ENCODE data around the gene AIFM2.
A peak's percentile ranks its signal among the peaks of the same experiment; 100 is the strongest.
"Not testable (repeated sequence)": the region's sequence is repeated elsewhere in the genome, so short reads cannot be mapped to it uniquely, and the experiment has no call there.

The AIFM2 gene

GRCh38 chr10:70132098-70133029 is at the start of gene AIFM2:
Gene AIFM2, minus strand, starts transcription at chr10:70132825. Its CDS starts 8,741 bp downstream, at chr10:70124084.
- no peak for DNase-seq

GRCh38 chr10:70179209-70179608 is 46.6 kb upstream of the AIFM2 start:
- not testable (repeated sequence) for DNase-seq

GRCh38 chr10:70178139-70178725 is 45.6 kb upstream of the AIFM2 start:
- DNase-seq = no peak

DNA sequence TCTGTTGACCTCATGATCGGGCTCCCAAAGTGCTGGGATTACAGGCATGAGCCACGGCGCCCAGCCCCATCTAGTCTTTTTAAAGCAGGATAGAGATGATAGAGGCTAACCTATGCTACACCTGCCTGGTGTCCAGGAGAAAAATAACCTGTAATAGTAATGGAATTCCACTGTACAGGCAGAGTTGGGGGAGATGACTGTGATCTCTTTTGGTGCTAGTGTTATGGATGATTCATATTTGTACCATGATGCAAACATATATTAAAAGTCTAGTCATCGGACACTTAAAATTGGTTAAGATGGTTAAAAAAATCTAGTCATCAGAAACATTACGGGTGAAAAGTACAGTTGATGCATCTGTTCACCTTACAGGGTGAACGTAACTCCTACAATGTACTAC is 43.8 kb upstream of the AIFM2 start:
- no peak for DNase-seq

DNA sequence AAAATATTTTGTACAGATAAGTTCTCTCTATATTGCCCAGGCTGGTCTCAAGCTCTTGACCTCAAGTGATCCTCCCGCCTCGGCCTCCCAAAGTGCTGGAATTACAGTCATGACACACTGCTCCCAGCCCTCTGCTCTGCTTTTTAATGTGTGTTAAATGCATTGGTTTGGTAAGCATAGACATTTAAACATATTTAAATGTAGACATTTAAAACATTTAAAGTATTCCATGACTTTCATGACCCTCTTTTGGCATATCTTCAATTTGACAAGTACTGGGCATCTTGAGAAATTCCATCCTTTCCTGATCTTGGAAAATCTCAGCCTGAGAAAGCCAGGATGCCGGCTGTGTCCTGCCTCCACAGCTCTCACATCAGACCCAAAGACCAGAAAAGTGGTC is 42.9 kb upstream of the AIFM2 start:
- DNase-seq = no peak

- no peak for DNase-seq
Observed at GRCh38 chr10:70174058-70174741, 41.6 kb upstream of the AIFM2 start.

DNA sequence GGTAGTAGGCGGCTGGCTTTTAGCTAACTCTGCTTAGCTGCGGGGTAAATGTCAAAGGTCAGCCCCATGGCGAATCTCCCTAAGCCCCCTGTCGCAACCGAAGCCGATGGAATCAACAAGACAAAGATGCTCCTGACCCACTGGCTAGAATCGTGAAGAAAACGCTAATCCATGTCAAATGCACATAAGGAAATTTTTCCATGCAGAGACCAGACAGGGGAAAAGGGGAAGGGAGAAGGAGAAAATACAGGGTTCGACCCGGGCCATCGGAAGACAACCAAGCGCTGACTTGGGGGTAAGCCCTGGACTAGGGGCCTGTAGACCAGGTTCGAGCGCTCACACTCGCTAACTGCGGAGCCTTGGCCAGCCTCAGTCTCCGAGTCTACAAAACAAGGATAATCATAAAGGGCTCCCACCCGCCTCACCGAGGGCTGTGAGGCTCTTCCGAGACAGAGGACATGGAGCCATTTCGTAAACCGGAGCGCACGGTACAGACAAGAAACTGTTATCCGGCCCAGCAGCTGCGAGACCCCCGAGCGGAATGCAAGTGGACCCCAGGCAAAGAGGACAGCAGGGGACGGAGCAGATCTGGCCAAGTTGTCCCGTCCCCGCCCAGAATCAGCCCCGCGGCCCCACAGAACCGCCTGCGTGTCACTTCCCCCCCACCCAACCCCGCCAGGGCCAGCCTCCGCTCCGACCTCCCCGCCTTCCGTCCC is 37.2 kb upstream of the AIFM2 start:
- no peak for DNase-seq

DNA sequence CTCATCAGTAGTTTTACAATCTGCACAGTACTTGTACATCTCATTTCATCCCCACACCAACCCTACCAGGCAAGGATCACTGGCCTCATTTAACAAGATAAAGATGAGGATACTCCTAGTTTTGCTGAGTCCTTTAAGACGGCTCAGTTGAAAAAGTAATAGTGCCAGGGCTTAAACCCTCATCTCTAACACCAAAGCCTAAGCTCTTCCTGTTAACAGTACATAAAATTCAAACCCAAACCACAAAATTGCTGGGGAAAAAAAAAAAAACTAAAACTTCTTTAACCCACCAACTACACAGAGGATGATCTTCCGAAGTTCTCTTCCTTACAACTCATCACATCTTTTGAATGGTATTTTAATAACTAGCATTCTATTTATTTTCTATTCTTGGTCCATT is 36.4 kb upstream of the AIFM2 start:
- no peak for DNase-seq

DNA sequence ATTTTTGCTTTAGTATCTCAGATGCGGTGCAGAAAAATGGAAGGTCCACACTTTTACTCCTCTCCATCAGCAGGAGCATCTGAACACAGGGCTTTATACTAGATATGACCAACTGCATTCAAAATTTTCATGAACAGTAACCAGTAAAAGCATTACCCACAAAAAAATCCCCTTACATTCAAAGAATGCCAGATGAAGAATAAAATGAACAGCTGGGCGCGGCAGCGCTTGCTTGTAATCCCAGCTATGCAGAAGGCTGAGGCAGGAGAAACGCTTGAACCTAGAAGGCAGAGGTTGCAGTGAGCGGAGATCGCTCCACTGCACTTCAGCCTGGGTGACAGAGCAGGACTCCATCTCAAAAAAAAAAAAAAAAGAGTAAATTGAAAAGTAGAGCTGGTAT is 34.6 kb upstream of the AIFM2 start:
- no peak for DNase-seq

DNA sequence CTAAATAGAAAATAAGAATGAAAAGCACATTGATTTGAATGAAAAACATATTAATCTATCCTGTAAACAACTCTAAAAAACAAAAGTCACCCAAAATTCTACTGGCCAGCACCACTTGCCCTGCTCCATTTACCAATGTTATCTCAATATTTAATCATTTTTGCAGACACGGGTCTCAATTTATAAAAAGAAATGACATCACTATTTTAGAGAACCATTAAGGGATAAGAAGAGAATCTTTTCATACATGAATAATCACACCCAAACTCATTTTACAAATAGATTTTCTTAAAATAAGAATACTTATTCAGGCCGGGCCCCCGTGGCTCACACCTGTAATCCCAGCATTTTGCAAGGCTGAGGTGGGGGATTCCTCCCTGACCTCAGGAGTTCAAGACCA is 33.8 kb upstream of the AIFM2 start:
- DNase-seq = no peak

DNA sequence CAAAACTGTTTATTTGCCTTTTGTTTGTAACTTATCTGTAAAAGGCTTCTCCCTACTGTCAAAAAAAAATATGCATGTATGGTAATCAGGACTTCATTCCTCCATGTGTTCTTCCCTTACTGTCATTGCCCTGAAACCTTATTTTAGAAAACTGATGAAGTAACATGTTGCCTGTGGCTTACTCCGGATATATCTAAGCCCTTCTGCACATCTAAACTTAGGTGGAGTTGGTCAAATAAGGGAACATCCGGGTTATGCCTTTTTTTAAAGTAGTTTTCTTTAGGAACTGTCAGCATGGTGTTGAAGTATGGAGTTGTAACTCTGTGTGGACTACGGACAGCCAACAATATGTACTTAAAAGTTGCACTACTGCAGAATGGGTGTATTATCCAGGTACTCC is 31.5 kb upstream of the AIFM2 start:
- peak; percentile 65 for DNase-seq

DNA sequence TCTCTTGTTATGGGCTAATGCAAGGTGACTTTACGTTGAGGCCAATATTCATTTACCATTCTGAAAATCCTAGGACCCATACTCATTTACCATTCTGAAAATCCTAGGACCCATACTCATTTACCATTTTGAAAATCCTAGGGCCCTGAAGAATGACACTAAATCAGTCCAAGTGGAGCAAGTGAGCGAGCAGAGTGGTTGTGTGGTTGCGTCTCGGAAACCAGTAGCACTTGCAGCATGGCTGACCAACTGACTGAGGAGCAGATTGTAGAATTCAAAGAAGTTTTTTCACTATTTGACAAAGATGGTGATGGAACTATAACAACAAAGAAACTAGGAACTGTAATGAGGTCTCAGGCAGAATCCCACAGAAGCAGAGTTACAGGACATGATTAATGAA is 30.8 kb upstream of the AIFM2 start:
- DNase-seq = no peak

DNA sequence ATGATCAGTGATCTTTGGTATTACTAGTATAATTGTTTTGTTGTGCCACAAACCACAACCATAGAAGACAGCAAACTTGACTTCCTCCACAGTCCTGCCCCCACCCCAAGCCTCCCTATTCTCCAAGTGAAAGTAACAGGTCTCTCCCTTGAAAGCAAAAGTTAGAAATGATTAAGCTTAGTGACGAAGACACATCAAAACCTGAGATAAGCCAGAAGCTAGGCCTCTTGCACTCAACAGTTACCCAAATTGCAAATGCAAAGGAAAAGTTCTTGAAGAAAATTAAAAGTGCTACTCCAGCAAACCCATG is 30.2 kb upstream of the AIFM2 start:
- DNase-seq = no peak

- DNase-seq = no peak
Observed at GRCh38 chr10:70162151-70162891, 29.7 kb upstream of the AIFM2 start.

GRCh38 chr10:70160798-70161197 is 28.2 kb upstream of the AIFM2 start:
- no peak for DNase-seq

DNA sequence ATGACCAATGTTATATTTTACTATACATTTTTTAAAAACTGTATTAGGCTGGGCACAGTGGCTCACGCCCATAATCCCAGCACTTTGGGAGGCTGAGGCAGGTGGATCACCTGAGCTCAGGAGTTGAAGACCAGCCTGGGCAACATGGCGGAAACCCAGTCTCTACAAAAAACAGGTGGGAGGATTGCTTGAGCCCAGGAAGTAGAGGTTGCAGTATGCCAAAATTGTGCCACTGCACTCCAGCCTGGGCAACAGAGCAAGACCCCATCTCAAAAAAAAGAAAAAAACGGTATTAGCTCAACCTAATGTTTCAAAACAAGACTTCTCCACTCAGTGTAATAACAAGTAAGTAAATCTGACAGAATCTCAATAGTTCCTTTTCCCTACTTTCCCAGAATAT is 26.7 kb upstream of the AIFM2 start:
- DNase-seq = not testable (repeated sequence)

GRCh38 chr10:70158113-70158512 is 25.5 kb upstream of the AIFM2 start:
- no peak for DNase-seq

DNA sequence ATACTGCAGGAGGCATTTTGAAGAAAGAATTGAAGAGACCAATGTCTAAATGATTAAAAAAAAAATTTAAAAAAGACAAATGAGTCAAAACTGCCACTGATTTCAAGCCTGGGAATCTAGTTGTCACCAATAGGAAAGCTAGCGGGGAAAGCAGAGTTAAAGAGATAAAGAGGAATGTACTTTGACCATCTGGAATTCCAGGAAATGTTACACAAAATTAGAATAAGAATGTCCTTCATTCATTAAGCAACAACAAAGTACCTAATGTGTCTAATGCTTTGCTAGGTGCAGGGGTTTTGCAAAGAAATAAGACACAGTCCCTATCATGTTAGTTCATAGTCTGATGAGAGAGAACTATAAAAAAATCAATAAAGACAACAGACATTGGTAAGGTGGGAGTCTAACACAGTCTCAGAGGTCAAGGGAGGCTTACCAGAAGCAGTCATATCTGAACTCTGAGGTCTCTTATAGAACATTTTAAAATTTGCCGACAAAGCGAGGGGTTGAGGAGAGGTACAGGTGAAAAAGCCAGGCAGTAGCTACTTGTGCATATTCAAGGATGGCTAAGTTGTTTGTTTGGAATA is 22.7 kb upstream of the AIFM2 start:
- no peak for DNase-seq

- DNase-seq = no peak
Observed at GRCh38 chr10:70148516-70148915, 15.9 kb upstream of the AIFM2 start.

DNA sequence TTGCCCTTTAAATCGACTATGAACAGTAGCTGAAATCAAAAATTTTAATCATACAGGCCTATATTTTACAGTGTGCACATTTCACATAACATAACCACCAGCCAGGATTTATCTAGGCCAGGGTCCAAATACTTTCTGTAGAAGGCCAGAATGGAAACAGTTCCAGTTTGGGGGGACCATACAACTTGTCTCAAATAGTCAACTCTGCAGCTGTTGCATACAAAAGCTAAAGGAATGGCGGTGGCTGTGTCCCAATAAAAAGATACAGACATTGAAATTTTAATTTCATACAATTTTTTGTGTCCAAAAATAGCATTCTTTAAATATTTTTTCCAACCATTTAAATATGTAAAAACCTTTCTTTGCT is 14.6 kb upstream of the AIFM2 start:
- no peak for DNase-seq

DNA sequence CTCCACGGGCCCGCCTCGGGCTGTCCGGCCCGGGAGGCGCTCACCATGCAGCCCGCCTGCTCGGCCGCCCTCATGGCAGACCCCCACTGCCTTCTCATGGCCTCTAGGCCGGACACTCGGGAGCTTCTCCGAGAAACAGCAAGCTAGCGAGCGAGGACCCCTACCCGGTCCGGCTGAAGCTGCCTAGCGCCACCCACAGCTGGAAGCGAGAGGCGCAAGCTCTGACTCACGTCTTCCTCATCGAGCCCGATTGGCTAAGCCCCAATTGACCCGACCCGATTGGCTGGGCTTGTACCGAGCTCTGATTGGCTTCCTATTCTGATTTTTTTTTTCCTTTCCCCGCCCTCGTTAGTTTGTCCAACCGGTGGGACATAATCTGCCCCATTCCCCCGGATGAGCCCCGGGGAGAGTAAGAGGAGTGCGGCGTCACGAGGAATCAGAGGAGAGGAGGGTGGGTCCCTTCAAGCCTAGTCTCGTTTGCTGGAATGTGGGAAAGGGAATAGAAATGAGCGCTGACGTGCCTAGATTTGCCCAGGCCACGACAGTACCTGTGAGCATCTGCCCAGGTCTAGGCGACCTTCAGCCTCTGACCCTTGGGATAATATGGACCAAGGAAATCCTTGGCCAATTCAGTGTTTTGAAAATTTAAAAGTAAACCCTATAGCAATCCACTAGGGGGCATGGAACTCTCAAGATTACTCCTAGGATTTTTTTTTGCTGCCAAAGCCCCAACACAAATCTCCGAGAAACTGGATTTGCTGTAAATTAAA is 14.0 kb upstream of the AIFM2 start, which contains the start of gene TYSND1:
Gene TYSND1 (minus strand): TSS at position 212 of the 770 bp plus-strand sequence. CDS start 114 bp downstream, at position 98.
- peak; percentile 65 for DNase-seq
